GM20000 (cell line): ENCODE data around the gene VSTM4.

Experiments used
- DNase-seq: peaks from one replicate; pipeline ENCODE4 v3.0.0; 2012; ENCODE audit warnings: low spot score
- TF ChIP-seq, protein P1 (sequence below): IDR thresholded peaks from 2 replicates; pipeline ENCODE4 v1.5.1; 2012; ENCODE audit warnings: mild to moderate bottlenecking, control low read depth; ENCODE audit errors: extremely low read depth, missing control alignments

The VSTM4 gene

DNA sequence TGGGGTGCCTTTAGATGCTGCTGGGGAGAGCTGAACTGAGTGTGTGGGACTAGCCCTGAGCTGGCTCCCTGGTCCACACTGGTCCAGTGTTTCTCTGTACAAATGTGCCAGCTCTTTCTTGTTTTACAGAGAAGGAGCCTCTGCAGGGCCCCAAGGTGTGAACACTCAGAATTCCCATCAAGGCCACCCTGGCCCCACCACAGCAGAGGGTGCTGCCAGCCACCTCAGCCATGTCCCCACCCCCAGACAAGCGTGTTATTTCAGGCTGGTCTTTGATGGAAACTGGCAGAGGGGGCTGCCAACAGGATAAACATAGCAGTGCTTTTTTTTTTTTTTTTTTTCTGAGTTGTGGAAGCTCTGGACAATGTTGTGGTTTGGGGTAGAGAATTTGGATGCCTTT lies 107.2 kb downstream of the VSTM4 start:
- TF ChIP-seq, protein P1, sequence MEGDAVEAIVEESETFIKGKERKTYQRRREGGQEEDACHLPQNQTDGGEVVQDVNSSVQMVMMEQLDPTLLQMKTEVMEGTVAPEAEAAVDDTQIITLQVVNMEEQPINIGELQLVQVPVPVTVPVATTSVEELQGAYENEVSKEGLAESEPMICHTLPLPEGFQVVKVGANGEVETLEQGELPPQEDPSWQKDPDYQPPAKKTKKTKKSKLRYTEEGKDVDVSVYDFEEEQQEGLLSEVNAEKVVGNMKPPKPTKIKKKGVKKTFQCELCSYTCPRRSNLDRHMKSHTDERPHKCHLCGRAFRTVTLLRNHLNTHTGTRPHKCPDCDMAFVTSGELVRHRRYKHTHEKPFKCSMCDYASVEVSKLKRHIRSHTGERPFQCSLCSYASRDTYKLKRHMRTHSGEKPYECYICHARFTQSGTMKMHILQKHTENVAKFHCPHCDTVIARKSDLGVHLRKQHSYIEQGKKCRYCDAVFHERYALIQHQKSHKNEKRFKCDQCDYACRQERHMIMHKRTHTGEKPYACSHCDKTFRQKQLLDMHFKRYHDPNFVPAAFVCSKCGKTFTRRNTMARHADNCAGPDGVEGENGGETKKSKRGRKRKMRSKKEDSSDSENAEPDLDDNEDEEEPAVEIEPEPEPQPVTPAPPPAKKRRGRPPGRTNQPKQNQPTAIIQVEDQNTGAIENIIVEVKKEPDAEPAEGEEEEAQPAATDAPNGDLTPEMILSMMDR, result no peak
- no peak for DNase-seq

- DNase-seq, result no peak
- TF ChIP-seq, protein P1, result no peak
Observed at GRCh38 chr10:49007129-49007528, 108.2 kb downstream of the VSTM4 start.

DNA sequence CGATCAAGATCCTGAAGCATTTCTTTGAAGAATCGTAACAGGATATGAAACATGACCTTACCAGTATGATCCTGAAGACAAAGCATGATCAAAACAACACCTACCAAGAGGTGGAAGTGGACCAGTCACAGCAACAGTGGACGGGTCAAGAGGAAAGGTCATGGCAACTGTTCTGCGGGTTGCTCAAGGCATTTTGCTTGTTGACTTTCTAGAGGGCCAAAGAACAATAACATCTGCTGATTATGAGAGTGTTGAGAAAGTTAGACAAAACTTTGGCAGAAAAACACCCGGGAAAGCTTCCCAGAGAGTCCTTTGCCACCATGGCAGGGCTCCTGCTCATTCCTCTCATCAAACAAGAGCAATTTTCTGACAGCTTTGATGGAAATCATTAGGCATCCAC lies 110.1 kb downstream of the VSTM4 start:
- TF ChIP-seq, protein P1, result no peak
- no peak for DNase-seq

- TF ChIP-seq, protein P1, result no peak
- no peak for DNase-seq
Observed at GRCh38 chr10:49001870-49002672, 113.3 kb downstream of the VSTM4 start.

GRCh38 chr10:49001402-49001801 lies 113.9 kb downstream of the VSTM4 start:
- TF ChIP-seq, protein P1, result no peak
- DNase-seq, result no peak

GRCh38 chr10:49000437-49001398 lies 114.6 kb downstream of the VSTM4 start:
- TF ChIP-seq, protein P1, result no peak
- DNase-seq, result no peak

DNA sequence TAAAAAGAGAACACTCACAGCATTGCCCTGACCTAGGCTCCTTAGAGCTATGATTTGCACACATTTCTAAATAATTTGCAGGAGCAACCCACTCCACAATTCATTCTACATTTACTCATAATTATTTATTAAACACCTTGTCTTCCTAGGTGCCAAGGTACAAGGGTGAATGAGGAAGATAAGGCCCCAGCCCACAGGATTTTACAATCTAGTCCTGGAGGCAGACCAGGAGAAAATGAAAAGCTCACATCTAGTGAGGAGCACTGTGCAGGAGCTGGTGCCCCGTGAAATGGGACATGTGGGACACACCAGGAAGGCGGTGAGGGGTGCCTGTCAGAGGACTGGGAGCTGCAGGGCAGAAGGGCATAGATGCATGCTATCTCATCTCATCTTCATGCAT lies 116.0 kb downstream of the VSTM4 start:
- no peak for DNase-seq
- TF ChIP-seq, protein P1, result no peak
